GM12872 (cell line): ENCODE measurements around the gene PDE6A.

Source experiments
- TF ChIP-seq, protein P1 (sequence below): IDR thresholded peaks from 3 replicates; pipeline ENCODE4 v1.5.1; 2011; ENCODE audit warnings: low read depth, mild to moderate bottlenecking, low read length, moderate library complexity; ENCODE audit not compliant: insufficient read depth

Gene PDE6A

DNA sequence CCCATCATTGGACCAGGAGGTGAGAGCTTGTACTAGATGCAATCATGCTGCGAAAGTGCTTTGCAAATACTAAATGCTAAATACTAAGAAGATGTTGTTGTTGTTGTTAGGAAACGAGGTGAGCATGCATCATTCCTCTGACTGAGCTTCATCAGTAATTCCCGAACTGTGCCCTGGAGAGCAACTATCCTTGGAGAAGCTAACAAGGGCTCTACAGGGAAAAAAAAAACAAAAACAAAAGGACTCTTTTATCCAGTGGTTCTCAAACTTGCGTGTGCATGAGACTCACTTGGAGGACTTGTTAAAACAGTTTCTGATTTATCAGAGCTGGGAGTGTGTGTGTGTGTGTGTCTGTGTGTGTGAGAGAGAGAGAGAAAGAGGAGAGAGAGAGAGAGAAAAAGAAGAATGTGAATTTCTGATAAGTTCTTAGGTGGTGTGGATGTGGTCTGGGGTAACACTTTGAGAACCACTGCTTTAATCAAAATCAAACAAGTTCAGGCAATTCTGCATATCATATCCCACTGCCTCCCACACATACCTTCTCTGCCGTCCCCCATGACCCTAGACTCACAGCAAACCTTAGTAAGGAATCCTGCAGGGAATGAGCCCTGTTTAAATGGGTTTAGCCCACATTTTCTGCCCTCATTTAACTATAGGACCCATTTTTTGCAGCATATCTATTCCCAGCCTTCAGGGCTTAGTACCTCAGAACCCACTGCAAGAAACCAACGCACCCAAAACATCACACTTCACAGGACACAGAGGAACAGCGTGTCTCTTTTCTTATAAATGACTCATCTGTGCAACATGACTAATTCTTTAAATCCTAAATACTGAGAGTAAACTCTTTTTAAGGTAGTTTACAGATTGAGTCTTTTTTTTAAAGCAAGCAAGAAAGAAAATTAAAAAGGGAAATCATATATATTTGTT is 48.9 kb downstream of the PDE6A start:
- TF ChIP-seq, protein P1, sequence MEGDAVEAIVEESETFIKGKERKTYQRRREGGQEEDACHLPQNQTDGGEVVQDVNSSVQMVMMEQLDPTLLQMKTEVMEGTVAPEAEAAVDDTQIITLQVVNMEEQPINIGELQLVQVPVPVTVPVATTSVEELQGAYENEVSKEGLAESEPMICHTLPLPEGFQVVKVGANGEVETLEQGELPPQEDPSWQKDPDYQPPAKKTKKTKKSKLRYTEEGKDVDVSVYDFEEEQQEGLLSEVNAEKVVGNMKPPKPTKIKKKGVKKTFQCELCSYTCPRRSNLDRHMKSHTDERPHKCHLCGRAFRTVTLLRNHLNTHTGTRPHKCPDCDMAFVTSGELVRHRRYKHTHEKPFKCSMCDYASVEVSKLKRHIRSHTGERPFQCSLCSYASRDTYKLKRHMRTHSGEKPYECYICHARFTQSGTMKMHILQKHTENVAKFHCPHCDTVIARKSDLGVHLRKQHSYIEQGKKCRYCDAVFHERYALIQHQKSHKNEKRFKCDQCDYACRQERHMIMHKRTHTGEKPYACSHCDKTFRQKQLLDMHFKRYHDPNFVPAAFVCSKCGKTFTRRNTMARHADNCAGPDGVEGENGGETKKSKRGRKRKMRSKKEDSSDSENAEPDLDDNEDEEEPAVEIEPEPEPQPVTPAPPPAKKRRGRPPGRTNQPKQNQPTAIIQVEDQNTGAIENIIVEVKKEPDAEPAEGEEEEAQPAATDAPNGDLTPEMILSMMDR: no peak

DNA sequence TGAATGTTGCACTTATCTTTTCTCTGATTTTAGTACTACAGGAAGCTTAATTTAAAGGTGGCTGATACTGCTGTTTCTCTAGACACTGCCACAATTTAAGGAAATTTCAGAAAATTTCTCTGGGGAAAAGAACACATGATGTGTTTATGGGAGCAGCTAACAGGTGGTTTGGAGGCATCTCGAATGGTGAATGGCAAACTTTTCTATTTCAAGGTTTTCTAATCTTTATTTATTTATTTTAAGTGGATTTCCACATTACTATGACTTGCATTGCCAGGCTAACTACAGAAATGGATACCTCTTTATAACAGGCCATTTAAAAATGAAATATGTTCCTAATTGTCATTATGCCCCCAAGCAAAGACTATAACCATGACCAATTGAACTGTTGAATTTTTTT is 50.4 kb downstream of the PDE6A start:
- TF ChIP-seq, protein P1: no peak

- TF ChIP-seq, protein P1: no peak
Observed at GRCh38 chr5:149893403-149893931, 51.1 kb downstream of the PDE6A start.

- TF ChIP-seq, protein P1: no peak
Observed at GRCh38 chr5:149892594-149892993, 52.0 kb downstream of the PDE6A start.

DNA sequence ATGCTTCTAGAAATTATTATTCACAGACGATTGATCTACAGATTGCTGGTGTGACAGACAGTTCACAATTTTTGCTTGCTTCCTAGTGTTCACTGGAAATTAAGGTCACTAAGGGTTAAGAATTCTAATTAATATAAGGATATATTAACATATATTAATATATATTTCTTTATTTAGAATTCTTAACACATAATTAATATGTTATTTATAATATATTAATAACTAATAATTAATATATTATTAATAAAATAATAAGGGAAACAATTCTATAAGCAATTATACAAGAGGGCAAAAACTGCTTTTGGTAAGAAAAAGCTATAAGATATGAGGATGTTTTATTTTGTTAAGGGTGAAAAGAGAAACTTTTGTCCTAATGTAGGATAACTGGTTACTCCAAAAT is 56.3 kb downstream of the PDE6A start:
- TF ChIP-seq, protein P1: no peak

GRCh38 chr5:149887622-149888183 is 56.9 kb downstream of the PDE6A start:
- TF ChIP-seq, protein P1: no peak

DNA sequence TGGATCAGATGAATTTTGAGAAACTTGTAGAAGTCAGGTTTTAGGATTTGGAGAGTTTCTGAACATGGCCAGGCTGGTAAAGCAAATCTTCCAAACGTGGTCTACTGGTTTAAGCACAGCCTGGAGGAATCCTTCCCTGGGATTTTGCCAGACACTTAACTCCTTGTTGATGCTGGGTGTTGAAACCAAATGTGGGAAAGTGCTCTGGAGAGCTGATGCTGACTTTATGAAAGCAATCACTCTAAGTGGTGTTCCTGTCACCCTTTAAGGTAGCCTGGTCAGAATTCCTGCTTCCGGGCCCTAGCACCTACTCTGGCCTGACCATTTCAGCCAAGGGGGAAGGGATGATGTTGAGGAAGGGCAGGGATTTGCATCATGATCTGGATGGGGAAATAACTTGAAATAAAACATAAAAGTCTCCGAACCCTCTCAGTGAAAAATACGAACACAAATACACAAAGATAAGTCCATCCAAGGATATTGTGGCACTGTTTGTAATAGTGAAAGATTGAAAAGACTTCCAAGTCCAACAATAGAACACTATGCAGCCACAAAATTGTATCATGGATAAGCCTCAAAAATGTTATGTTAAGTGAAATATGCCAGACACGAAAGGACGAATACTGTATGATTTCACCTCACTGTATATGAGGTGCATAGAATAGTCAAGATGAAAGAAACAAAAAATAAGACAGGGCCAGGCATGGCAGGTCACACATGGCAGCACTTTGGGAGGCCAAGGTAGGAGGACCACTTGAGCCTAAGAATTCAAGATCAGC is 57.7 kb downstream of the PDE6A start:
- TF ChIP-seq, protein P1: no peak
